HG03095 (cell line): ENCODE measurements around the gene OR2T2.
"Not testable (repeated sequence)": the region's sequence is repeated elsewhere in the genome, so short reads cannot be mapped to it uniquely, and the experiment has no call there.

Experiments
- ATAC-seq: cut with Tn5 transposase; IDR thresholded peaks from one replicate; pipeline ENCODE4 v1.9.1; 2021; ENCODE audit warnings: moderate library complexity; ENCODE audit not compliant: unreplicated experiment

The OR2T2 gene, protein sequence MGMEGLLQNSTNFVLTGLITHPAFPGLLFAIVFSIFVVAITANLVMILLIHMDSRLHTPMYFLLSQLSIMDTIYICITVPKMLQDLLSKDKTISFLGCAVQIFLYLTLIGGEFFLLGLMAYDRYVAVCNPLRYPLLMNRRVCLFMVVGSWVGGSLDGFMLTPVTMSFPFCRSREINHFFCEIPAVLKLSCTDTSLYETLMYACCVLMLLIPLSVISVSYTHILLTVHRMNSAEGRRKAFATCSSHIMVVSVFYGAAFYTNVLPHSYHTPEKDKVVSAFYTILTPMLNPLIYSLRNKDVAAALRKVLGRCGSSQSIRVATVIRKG

DNA sequence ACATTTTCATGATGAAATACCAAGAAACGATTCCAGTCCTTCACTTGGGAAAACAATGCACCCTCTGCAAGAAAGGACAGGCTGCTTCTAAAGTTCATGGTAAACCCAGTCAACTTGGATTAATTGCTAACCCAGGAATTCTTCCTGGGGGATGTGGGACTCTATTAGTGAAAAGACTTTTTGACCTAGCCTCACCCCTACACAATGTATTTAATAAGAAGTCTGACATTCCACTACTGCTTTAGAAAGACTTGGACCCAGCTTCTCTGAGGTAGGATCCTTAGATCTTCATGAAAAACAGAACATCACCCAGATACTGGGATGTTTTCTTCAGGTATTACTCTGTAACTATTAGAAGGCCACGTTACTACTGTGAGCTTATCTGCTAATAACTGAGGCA lies at the start of gene OR2T2:
Gene OR2T2, plus strand, starts transcription at position 239 of the 400 bp plus-strand sequence. CDS start 7,161 bp downstream, outside the sequence.
- ATAC-seq: not testable (repeated sequence)

DNA sequence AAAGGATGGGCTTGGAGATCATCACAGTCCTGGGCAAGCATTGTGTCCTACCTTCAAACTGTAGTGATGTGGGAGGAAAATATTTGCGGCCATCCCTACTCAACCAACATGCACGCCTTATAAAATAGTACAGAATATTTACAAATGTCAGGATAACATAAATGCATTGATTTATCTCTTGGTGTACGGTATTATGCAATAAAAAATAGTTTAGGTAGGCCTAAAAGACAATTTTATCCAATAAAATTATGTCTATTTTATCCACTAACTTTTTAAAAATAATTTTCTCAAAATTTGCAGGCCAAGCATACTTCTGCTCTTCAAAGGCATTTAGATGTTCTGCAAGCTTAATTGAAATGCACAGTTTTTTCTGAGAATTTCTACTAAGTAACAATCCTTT lies 42.7 kb upstream of the OR2T2 start, which contains the start of gene OR2T1:
Gene OR2T1, plus strand, starts transcription at position 301 of the 400 bp plus-strand sequence. CDS start 3,100 bp downstream, outside the sequence.
- ATAC-seq: no peak

DNA sequence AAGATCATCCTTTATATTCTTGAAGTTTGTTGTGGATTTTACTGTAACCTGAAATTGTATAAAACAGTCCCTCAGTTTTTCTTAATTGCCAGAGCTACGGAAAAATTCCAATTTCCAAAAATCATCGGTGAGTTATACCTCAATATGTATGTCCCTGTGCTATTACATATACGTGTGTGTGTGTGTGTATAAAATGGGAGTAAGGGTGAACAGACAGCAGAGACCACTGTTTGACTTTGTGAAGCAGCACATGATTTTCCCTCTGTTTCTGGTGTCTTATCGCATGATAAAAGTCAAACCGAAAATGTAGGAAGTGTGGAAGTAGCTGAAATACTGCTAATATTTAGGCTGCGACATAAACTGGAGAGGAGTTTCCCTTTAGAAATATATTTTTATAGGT lies 41.4 kb upstream of the OR2T2 start:
- ATAC-seq: no peak

DNA sequence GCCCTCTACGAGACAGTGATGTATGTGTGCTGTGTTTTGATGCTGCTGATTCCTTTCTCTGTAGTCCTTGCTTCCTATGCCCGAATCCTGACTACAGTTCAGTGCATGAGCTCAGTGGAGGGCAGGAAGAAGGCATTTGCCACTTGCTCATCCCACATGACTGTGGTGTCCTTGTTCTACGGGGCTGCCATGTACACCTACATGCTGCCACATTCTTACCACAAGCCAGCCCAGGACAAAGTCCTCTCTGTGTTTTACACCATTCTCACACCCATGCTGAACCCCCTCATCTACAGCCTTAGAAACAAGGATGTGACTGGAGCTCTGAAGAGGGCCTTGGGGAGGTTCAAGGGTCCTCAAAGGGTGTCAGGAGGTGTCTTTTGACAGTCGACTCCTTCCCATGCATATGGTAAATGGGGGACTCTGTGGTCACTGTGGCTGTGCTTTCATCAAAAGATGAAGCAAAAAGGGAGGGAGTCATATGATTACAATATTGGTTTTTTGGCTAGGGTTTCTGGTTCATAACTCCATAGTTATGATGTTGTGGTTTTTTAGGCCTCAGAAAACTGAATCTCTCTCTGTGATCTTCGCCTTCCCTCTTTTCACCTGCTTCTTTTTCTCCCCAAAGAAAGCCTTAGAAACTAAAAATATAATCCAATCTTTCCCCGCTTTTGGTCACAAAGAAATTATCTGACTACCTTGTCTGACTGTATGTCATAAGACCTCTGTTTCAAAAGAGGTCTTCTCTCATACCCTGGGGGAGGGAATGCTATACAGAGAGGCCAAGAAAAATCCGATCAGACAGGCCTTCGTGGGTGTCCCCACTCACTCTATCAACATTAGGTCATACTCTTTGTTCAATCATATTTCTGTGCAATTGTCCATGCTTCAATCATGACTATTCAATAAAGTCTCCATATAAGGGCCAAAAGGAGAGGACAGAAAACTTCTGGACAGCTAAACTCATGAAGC lies 38.4 kb upstream of the OR2T2 start:
- no peak for ATAC-seq

DNA sequence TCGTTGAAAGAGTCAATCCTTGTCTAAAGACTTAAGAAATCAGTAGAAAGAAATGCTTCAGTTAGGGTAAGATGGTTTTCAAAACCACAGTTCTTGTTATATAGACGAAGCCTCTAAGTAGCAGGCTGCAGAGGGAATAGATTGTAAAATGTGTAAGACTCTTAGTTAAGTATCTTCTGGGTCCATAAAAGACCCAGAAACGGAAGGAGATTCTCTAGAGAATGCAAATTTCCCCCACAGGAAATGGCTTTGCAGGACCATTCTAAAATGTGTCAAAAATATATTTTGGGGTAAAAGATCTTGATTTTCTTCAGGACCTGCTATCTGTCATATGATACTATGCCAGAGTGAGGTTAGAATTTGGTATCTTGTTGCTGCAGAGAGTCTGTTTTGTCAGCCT lies 29.2 kb upstream of the OR2T2 start:
- no peak for ATAC-seq

DNA sequence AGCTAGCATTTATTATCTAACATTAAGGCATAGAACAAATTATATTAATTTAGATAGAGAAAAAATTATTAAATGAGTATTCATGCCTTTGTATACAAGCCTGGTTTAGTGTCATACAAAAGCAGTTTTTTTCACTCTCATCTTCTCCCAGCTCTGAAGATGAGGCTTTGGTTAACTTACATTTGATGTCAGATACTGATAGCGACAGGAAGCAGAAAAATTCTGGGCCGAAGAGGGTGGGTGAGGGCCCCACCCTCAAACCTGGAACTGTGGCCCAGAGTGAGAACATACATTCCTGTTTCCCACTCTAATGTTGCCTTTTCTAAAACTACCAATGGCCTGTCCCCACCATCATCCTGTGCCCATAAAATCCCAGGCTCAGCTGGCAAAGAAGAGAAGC lies 27.6 kb upstream of the OR2T2 start:
- ATAC-seq: no peak

DNA sequence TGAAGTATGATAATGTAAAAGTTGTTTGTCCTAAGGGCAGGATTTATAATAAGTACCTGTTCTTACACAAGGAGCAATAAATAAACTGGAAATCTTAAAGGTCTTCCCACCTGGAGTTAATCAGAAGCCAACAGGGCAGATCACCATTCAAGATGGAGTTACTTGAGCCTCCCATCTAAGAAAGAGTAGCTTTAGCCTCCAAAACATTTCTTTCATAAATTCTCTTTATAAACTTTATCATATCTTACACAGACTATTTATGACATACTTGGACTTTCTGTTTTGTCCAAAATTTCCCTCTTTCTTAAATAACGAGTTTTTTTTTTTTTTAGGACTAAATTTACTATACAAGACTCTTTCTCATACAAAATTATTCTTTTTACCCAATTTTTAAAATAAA lies 24.1 kb upstream of the OR2T2 start:
- no peak for ATAC-seq

DNA sequence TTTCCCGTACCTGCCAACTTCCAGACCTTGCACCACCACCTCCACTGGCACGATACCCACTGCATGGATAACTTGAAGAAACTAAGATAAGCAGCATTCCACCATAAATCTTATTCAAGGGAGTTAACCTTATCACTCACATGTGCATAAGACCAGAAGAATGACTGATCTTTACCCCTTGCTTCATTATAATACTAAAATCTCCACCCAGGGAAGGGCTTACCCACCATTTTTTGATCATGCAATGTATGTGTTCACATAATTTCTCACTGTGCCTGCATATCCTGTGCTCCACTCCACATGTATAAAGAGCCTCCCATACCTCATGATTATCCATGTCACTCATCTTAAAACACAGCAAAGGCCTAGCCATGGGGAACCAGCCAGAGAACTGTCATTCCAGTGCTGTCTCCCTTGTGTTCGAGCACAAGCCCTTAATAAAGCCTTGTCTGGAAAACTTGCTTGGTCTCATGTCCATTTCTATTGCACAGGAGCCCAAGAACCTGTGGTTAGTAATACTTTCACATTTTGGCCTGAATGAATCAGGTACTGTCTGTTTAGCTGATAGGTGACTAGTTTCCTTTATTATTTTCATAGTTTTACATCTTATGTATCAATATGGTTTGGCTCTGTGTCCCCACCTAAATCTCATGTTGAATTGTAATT lies 17.8 kb upstream of the OR2T2 start:
- peak; percentile 52 for ATAC-seq

DNA sequence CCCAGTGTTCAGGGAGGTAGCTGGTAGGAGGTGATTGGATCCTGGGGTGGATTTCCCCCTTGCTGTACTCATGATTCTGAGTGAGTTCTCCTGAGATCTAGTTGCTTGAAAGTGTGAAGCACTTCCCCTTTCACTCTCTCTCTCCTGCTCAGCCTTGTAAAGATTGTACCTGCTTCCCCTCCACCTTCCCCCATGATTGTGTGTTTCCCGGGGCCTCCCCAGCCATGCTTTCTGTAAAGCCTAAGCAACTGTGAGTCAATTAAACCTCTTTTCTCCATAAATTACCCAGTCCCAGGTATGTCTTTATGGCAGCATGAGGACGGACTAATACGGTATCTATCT lies 17.3 kb upstream of the OR2T2 start:
- ATAC-seq: peak; percentile 96

DNA sequence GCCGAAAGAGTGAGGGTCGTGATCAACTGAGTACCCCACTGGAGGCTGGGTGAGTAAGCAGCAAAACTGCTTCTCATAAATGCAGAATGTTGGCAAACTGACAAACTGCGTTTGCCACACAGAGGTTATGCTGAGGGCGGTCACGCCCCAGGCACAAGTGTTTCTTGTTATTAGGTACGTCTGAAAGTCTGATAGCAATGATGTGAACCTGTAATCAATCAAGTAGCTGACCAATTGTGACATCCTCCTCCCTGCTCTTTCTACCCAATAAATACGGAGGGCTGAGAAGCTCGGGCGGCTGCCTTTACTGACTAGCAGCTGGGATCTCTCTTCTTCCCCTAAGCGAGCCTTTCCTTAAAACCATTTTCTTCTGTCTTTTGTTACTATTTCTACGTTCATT lies 13.8 kb upstream of the OR2T2 start:
- ATAC-seq: not testable (repeated sequence)

DNA sequence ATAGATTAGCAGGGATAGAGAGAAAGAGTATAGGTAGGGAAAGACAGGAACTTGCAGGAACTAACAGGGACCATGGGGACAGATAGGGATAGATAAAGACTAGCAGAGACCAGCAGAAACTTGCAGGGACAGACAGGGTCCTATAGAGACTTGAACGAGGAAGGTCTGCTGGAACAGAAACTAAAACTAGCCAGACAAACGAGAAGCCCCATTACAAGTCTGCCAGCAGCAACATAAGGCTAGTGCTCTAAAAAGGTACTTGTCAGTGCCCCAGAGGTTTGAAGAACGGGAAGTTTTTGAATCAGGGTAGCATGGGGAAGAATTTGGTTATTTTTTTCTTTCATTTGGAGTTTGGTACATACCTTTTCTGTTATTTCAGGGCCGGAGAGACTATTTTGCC lies 13.2 kb upstream of the OR2T2 start:
- ATAC-seq: not testable (repeated sequence)

DNA sequence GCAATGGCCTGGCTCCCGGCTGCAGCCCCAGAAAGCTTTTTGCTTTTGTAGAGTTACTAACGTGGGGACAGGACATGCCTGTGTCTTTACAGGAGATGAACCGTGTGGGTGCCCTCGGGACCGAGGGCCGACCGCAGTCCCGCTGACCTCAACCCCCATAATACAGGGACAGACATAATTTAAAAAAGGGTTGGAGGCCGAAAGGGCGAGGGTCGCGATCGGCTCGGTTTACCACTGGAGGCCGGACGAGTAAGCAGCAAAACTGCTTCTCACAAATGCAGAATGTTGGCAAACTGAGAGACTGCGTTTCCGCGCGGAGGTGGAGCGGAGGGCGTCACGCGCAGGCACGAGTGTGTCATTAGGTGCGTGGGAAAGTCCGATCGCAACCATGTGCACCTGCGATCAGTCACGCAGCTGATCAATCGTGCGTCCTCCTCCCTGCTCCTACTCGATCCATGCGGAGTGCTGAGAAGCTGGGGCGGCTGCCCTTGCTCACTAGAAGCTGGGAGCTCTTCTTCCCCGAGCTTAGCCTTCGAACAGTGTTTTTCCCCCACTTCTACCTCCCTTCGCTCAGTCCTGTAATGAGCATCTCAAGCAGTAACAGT lies 11.5 kb upstream of the OR2T2 start:
- not testable (repeated sequence) for ATAC-seq

DNA sequence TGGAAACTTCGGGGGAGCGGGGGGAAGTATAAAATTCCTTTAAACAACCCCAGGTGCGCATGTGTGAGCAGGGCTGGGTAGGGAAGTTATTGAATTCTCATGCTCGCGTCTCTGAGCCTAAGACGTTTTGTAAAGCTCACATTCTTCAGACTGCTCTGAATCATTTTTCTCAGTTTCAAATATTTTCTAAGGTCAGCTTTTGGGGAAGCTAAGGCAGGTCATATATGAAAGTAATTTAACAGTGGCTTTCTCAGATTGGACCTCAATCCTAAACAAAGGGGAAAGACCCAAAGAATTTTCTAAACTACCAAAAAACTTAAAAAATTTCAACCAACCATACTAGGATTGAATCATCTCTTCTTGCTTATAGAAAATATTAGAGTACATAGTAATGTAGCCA lies 10.5 kb upstream of the OR2T2 start:
- not testable (repeated sequence) for ATAC-seq

DNA sequence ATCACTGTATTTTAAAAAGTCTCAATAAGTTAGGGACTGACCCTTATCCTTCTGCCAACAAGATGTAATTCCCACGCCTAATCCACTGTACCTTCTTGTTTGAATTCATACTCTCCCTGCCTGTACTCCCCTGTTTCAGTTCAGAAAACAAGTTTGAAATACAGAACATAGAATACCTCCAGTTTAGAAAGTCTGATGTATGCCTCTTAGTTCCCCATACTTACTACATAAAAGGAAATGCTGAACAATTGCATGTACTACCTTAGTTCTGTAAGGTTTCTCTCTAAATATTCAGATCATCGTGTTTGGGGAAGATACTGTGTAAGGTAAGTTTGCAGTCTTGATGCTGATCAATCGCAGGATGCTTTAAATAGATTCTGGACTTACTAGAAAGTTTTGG lies 9.1 kb upstream of the OR2T2 start:
- peak; percentile 86 for ATAC-seq

DNA sequence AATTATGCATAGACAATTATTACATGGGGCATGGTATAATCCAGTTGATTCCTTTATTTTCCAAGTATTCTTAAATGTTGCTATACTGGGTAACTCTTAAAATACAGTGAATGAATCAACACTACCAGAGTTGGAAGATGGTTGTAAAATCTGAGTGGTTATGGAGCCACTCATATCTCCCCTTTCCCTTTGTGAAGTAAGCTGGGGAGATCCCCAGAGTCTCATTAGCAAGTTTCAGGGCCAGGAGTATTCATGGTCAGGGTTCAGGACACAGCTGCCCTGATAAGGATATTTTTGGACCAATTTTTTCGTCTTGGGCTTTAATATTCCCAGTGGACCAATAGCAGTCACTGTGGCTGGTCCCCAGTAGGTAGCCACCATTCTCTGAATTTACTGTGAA lies 6.8 kb upstream of the OR2T2 start:
- ATAC-seq: not testable (repeated sequence)

DNA sequence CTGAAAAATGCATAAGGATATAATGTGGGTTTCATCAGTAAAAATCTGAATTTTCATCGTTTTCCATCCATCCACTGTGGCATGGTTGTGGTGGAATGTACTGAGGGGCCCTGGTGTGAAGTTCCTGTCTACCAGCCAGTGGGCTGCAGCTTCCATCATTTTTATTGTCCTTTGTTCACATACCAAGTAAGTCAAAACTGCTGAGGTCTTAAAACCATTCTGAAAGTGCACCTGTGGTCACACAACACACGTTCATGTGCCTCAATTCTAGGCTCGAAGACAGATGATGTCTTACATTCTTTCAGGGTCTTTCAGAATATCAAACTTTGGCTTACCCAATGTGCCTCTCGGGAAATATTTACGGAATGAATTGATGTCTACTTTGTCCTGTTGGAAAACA lies 6.2 kb upstream of the OR2T2 start:
- ATAC-seq: not testable (repeated sequence)

DNA sequence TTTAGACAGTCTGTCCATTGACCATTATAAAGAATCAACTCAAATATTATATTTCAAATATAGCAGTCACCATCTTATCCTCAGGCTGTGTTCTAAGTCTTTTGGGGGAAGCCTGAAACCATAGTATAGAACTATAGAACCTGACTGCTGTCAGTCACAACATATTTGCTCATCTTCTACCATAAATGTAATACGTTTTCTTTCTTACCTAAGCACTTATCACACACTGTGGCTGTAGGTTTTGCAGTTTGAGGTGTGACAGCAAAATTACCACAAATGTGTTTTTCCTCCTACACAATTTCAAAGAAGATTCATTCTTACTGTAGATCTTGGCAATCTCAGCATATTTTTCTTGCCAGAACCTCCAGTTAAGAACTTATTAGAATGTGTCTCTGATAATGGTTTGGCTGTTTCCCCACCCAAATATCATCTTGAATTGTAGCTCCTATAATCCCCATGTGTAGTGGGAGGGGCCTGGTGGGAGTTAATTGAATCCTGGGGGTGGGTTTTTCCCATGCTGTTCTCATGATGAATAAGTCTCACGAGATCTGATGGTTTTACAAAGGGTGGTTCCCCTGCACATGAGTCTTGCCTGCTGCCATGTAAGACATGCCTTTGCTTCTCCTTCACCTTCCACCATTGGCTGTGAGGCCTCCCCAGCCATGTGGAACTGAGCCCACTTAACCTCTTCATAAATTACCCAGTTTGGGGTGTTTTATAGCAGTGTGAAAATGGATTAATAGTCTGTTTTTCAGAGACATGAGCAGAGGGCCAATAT lies 2.7 kb upstream of the OR2T2 start:
- ATAC-seq: not testable (repeated sequence)

DNA sequence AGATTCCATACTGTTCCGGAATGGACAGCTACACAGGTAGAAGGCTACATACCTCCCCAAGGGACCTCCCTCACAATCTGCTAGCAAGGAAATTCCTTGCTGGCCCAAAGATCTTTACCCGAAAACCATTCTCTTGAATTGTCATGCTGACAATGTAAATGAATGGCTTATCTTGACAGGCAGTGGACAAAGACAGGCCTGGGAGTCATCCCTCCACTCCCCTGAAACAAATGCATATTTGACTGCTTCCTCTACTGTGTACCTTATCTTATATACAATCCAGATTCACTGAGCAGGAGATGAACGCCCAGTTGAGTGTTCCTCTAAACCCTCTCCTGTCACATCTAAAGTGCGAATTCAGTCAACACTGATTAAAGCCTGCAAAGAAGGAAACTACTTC lies 834 bp upstream of the OR2T2 start:
- ATAC-seq: not testable (repeated sequence)

DNA sequence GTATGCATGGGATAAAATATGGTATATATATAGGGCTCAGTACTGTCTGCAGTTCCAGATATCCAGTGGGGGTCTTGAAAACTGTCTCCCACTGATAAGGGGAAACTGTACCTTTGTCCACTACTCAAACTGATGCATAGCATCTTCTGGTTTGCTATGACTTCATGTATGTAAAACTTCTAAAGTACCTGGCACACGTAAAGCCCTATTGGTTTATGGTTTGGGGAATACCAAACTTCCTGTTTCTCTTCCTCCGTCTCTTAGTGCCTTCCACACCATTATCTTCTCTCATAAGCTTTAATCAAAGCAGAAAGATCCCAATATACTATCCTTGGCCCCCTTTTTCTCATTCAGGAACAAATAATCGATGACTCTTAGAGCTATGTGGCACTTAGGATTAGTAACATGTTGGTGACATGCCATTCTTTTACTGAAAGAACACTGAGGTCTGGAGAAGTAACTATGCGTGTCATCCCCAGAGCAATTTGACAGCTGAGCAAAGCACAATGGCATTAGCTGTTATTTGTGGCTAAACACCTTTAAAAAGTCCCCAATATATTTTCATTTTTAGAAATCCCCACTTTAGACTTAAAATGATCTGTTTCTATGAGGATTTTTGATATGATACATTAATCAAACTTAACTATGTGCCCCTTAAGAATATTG lies 3.1 kb downstream of the OR2T2 start:
- ATAC-seq: peak; percentile 43
